Adrenal gland (tissue), 12 donors: ENCODE data around the gene BMP8B. TPM values are rescaled to one million over a fixed set of nuclear protein-coding genes. Genes with fewer than 3 reads are reported as not detected.

Experiments
- DNase-seq, 7 donors: peaks; one replicate each; pipeline ENCODE4 v3.0.0-alpha.2; 2019 to 2020
- H3K27ac ChIP-seq, 5 donors: fragments of 200-600 bp; sonication (generic) in 4 of 5; 1 replicate in 3 of 5; 2 replicates in 2 of 5; pipeline versions ENCODE4 v1.5.1 to v1.8.0; 2016 to 2020; ENCODE audit warnings: mild to moderate bottlenecking in 1 of 5
- H3K27me3 ChIP-seq: fragments of 200-600 bp; 2 replicates; pipeline ENCODE4 v1.8.0; 2021
- H3K36me3 ChIP-seq, 2 donors: fragments of 200-600 bp; replicated peaks in 1 of 2; 1 replicate in 1 of 2; 2 replicates in 1 of 2; pipeline versions ENCODE4 v1.5.1 to v1.8.0; 2018 to 2022
- H3K4me1 ChIP-seq, 2 donors: fragments of 200-600 bp; replicated peaks in 1 of 2; 1 replicate in 1 of 2; 2 replicates in 1 of 2; pipeline versions ENCODE4 v1.5.1 to v1.8.0; 2018 to 2021
- H3K4me3 ChIP-seq, 4 donors: fragments of 200-600 bp; sonication (generic) in 3 of 4; one replicate each; pipeline ENCODE4 v1.5.1; 2016 to 2018
- H3K9me3 ChIP-seq, 3 donors: fragments of 200-600 bp; sonication (generic) in 1 of 3; replicated peaks in 1 of 3; 1 replicate in 2 of 3; 2 replicates in 1 of 3; pipeline versions ENCODE4 v1.5.1 to v1.8.0; 2016 to 2021
- POLR2A ChIP-seq, 2 donors: fragments of 450-650 bp; IDR thresholded peaks; one replicate each; pipeline ENCODE4 v1.6.1; 2017; ENCODE audit warnings: antibody characterized with exemption in 2 of 2, mild to moderate bottlenecking in 2 of 2, moderate library complexity in 1 of 2
- WGBS, 4 donors: extraction: QIAGEN DNeasy Blood & Tissue Kit in 2 of 4; methylation state at CpG; one replicate each; pipeline versions ENCODE4 v1.1.5 to v1.1.7; 2013 to 2017; 5-methylcytosine and 5-hydroxymethylcytosine counted together
- intact Hi-C, 2 donors: fragments of 100-400 bp; cut with DNase I; formaldehyde crosslinking; loops; one replicate each; pipeline versions ENCODE4 v1.14.1 to v1.15.0; 2022 to 2023
- polyA plus RNA-seq, 3 donors: library from polyadenylated mRNA; stranded (reverse); fragments of 200-250 nt in 2 of 3; fragments of 350-450 nt in 1 of 3; fragmentation: Illumina TruSeq in 1 of 3; extraction: RNeasy Lipid Tissue Mini Kit (QIAGEN cat#74804) in 1 of 3; gene quantifications; one replicate each; pipeline ENCODE4 v1.2.3, GENCODE V29; 2013 to 2014
- total RNA-seq, 9 donors: library from RNA; depleted of rRNA in 4 of 9; stranded (reverse); fragments of >200 nt in 4 of 9; fragments of 120-200 nt in 1 of 9; fragmentation: NEBNext Ultra II Directional in 1 of 9; extraction: Animal tissue kit (Norgen Biotek cat#: 25700) in 1 of 9; gene quantifications; one replicate each; pipeline versions ENCODE4 v1.1.0 to v1.2.4, GENCODE V29; 2013 to 2023
- TF ChIP-seq, protein P1 (sequence below), 6 experiments: fragments of 450-650 bp in 4 of 6; fragments of 200-600 bp in 2 of 6; sonication (generic) in 1 of 6; IDR thresholded peaks; 1 replicate in 5 of 6; 2 replicates in 1 of 6; pipeline versions ENCODE4 v1.5.1 to v1.8.0; 2016 to 2021; ENCODE audit warnings: antibody characterized with exemption in 6 of 6, mild to moderate bottlenecking in 2 of 6, moderate library complexity in 1 of 6
- donor health status: healthy with polysubstance abuse.
- donor health status: Bipolar disorder and iron deficiency.
- donor health status: DM: yes; HTN: yes; CAD: no.
- donor health status: DM: no; HTN: no; CAD: no.
- donor health status: DM: no; HTN: no; CAD: no.
- donor health status: DM: yes; HTN: yes; CAD: no.

Gene BMP8B
- total and polyA plus RNA-seq, 12 donors: 0.09 to 5.9 (median 1.0) TPM; not detected in 1

DNA sequence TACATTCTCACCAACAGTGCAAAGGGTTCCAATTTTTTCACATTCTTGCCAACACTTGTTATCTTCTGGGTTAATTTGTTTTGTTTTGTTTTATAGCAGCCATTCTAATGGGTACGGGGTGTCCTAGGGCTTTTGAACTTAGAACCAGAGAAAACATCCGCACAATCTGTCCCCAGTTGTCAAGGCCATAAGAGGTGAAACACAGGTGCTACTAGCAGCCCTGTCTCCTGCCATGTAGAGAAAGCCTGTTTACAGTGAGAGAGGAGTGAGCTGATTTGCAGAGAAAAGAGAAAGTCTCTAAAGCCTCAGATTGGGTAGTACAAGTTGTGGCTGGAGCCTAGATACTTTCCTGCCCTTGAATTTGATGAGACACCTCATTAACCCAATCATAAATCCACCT, 46.4 kb upstream of the BMP8B start:
- TF ChIP-seq, protein P1, sequence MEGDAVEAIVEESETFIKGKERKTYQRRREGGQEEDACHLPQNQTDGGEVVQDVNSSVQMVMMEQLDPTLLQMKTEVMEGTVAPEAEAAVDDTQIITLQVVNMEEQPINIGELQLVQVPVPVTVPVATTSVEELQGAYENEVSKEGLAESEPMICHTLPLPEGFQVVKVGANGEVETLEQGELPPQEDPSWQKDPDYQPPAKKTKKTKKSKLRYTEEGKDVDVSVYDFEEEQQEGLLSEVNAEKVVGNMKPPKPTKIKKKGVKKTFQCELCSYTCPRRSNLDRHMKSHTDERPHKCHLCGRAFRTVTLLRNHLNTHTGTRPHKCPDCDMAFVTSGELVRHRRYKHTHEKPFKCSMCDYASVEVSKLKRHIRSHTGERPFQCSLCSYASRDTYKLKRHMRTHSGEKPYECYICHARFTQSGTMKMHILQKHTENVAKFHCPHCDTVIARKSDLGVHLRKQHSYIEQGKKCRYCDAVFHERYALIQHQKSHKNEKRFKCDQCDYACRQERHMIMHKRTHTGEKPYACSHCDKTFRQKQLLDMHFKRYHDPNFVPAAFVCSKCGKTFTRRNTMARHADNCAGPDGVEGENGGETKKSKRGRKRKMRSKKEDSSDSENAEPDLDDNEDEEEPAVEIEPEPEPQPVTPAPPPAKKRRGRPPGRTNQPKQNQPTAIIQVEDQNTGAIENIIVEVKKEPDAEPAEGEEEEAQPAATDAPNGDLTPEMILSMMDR (IDR thresholded peaks at IDR 0.05): no peak
- no peak for TF ChIP-seq POLR2A (IDR thresholded peaks at IDR 0.05)
- Histone ChIP-seq H3K4me3 (no peak overlapping the region), H3K27me3 (no peaks in the 10 kb centered on the region), H3K36me3 (no peaks in the 10 kb centered on the region), H3K27ac (no peak overlapping the region), H3K9me3 (no peaks in the 10 kb centered on the region), H3K4me1 (no peaks in the 10 kb centered on the region)
- 80 to 91% (median 89%) methylated on average over 2 of the region's 2 CpGs for WGBS, 4 donors
- no peak for DNase-seq
- intact Hi-C loops: no loop called here

DNA sequence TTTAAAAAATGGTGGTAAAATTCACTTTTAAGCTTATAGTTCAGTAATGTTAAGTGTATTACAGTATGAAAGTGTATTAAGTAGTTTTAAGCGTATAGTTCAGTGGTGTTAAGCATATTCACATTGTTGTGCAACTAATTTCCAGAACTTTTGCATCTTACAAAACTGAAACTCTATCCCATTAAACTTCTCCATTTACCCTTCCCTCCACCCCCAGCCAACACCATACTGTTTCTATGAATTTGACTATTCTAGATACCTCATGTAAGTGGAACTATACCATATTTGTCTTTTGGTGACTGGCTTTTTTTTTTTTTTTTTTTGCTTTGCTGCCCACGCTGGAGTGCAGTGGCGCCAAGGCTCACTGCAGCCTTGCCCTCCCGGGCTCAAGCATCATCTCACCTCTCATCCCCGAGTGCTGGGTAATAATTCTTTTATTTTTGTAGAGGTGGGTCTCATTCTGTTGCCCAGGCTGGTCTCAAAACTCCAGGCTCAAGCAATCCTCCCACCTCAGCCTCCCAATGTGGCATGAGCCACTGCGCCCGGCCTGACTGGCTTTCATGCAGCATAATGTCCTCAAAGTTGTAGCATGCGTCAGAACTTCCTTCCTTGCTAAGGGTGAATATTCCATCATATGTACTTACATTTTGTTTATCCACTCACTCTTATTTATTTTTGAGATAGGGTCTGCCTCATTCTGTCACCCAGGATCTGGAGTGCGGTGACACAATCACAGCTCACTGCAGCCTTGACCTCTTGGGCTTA, 45.1 kb upstream of the BMP8B start:
- WGBS, 4 donors: 85 to 90% (median 86%) methylated on average over 9 of the region's 9 CpGs
- Histone ChIP-seq H3K36me3 (no peaks in the 10 kb centered on the region), H3K4me3 (no peak overlapping the region), H3K4me1 (no peaks in the 10 kb centered on the region), H3K27me3 (no peaks in the 10 kb centered on the region), H3K9me3 (no peaks in the 10 kb centered on the region), H3K27ac (no peak overlapping the region)
- TF ChIP-seq, protein P1 (IDR thresholded peaks at IDR 0.05): no peak
- TF ChIP-seq POLR2A (IDR thresholded peaks at IDR 0.05): no peak
- no peak for DNase-seq
- intact Hi-C loops: no loop called here

DNA sequence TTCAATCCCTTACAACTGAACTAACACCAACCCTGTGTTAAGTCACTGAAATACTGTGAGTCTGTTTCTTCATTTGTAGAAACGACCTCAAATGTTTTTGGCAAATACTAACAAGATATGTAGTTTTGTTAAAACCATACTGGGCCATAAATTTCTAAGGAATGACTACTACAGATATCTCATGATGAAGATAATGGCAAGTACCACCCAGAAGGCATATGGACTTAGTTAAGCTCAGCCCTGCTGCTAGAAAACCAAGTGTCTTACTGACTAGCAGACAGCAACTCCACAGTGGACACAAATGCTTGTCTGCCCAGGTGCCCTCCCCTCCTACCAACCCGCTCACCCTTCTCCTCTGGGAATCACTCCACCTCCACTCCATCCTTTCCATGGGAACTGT, 44.5 kb upstream of the BMP8B start:
- TF ChIP-seq POLR2A (IDR thresholded peaks at IDR 0.05): no peak
- TF ChIP-seq, protein P1 (IDR thresholded peaks at IDR 0.05): no peak
- Histone ChIP-seq H3K27ac (no peak overlapping the region), H3K4me1 (no peaks in the 10 kb centered on the region), H3K27me3 (no peaks in the 10 kb centered on the region), H3K9me3 (no peaks in the 10 kb centered on the region), H3K4me3 (no peak overlapping the region), H3K36me3 (no peaks in the 10 kb centered on the region)
- 66 to 84% (median 71%) methylated on average over 2 of the region's 2 CpGs for WGBS, 4 donors
- intact Hi-C loops: no loop called here
- no peak for DNase-seq

DNA sequence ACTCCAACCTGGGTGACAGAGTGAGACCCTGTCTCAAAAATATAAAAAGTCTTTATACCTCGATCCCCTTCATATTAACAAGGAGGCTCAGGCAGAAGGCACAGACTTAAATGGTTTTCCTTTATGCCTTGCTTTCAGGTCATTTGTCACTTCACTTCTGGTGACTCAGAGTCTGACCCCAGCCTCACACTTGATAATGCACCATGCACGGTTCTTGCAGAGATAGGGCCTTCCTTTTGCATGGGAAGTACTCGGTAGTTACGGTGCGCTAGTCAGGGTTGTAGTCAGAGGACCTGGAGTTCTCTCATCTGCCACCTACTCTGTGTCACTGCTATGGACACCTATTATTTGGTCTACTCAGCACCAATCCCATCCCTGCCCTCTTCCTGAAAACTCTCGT, 43.6 kb upstream of the BMP8B start:
- Histone ChIP-seq H3K27me3 (no peaks in the 10 kb centered on the region), H3K27ac (no peak overlapping the region), H3K36me3 (no peaks in the 10 kb centered on the region), H3K4me3 (no peak overlapping the region), H3K9me3 (no peaks in the 10 kb centered on the region), H3K4me1 (no peaks in the 10 kb centered on the region)
- DNase-seq: no peak
- TF ChIP-seq, protein P1 (IDR thresholded peaks at IDR 0.05): no peak
- TF ChIP-seq POLR2A (IDR thresholded peaks at IDR 0.05): no peak
- WGBS, 4 donors: 54 to 71% (median 66%) methylated on average over 3 to 6 of the region's 6 CpGs
- intact Hi-C loops: no loop called here
